Measurements from ENCODE around the gene C16orf96. TPM values are rescaled to one million over a fixed set of nuclear protein-coding genes. Genes with fewer than 3 reads are reported as not detected.

The C16orf96 gene
- total RNA-seq, 1 experiment from 2014 or later, result 1.3 TPM

GRCh38 chr16:4616047-4616811 is 60.1 kb downstream of the C16orf96 start (continued):
- TF ChIP-seq, protein P1, sequence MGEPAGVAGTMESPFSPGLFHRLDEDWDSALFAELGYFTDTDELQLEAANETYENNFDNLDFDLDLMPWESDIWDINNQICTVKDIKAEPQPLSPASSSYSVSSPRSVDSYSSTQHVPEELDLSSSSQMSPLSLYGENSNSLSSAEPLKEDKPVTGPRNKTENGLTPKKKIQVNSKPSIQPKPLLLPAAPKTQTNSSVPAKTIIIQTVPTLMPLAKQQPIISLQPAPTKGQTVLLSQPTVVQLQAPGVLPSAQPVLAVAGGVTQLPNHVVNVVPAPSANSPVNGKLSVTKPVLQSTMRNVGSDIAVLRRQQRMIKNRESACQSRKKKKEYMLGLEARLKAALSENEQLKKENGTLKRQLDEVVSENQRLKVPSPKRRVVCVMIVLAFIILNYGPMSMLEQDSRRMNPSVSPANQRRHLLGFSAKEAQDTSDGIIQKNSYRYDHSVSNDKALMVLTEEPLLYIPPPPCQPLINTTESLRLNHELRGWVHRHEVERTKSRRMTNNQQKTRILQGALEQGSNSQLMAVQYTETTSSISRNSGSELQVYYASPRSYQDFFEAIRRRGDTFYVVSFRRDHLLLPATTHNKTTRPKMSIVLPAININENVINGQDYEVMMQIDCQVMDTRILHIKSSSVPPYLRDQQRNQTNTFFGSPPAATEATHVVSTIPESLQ (CRISPR knock-in tag; IDR thresholded peaks at IDR 0.05), result no peak
- TF ChIP-seq E2F5 (CRISPR knock-in tag; IDR thresholded peaks at IDR 0.05) (0 out of 2 replicates have a peak, but pooled peaks have one; percentile 25), ZNF396 (CRISPR knock-in tag; IDR thresholded peaks at IDR 0.05; ENCODE audit: borderline replicate concordance) (no peak), USF1 (CRISPR knock-in tag; IDR thresholded peaks at IDR 0.05) (no peak), CREB1 (CRISPR knock-in tag; IDR thresholded peaks at IDR 0.05) (no peak), ZNF317 (CRISPR knock-in tag; IDR thresholded peaks at IDR 0.05; ENCODE audit: borderline replicate concordance, low read depth) (no peak), FOXK1 (CRISPR knock-in tag; IDR thresholded peaks at IDR 0.05) (peak; percentile 97), ZBTB43 (CRISPR knock-in tag; IDR thresholded peaks at IDR 0.05) (no peak), ESRRA (CRISPR knock-in tag; IDR thresholded peaks at IDR 0.05; ENCODE audit: borderline replicate concordance) (peak; percentile 95; the same call in 1 of the 2 replicates), GABPB1 (CRISPR knock-in tag; IDR thresholded peaks at IDR 0.05) (no peak), NFATC4 (CRISPR knock-in tag; IDR thresholded peaks at IDR 0.05) (no peak), ZNF219 (CRISPR knock-in tag; IDR thresholded peaks at IDR 0.05; ENCODE audit: borderline replicate concordance) (no peak), USF2 (CRISPR knock-in tag; IDR thresholded peaks at IDR 0.05) (no peak), ZNF121 (CRISPR knock-in tag; IDR thresholded peaks at IDR 0.05) (no peak), ERG (CRISPR knock-in tag; IDR thresholded peaks at IDR 0.05) (peak; percentile 65; the same call in 1 of the 2 replicates), HMGXB4 (CRISPR knock-in tag; IDR thresholded peaks at IDR 0.05) (0 out of 2 replicates have a peak, but pooled peaks have one; percentile 6), ZNF423 (CRISPR knock-in tag; IDR thresholded peaks at IDR 0.05) (no peak), NFE2L1 (CRISPR knock-in tag; IDR thresholded peaks at IDR 0.05) (peak; percentile 55; the same call in 1 of the 2 replicates), MAX (CRISPR knock-in tag; IDR thresholded peaks at IDR 0.05) (peak; percentile 67), HMGA2 (CRISPR knock-in tag; IDR thresholded peaks at IDR 0.05) (no peak), MXD4 (CRISPR knock-in tag; IDR thresholded peaks at IDR 0.05; ENCODE audit: borderline replicate concordance) (no peak)
- TF ChIP-seq, protein P2, sequence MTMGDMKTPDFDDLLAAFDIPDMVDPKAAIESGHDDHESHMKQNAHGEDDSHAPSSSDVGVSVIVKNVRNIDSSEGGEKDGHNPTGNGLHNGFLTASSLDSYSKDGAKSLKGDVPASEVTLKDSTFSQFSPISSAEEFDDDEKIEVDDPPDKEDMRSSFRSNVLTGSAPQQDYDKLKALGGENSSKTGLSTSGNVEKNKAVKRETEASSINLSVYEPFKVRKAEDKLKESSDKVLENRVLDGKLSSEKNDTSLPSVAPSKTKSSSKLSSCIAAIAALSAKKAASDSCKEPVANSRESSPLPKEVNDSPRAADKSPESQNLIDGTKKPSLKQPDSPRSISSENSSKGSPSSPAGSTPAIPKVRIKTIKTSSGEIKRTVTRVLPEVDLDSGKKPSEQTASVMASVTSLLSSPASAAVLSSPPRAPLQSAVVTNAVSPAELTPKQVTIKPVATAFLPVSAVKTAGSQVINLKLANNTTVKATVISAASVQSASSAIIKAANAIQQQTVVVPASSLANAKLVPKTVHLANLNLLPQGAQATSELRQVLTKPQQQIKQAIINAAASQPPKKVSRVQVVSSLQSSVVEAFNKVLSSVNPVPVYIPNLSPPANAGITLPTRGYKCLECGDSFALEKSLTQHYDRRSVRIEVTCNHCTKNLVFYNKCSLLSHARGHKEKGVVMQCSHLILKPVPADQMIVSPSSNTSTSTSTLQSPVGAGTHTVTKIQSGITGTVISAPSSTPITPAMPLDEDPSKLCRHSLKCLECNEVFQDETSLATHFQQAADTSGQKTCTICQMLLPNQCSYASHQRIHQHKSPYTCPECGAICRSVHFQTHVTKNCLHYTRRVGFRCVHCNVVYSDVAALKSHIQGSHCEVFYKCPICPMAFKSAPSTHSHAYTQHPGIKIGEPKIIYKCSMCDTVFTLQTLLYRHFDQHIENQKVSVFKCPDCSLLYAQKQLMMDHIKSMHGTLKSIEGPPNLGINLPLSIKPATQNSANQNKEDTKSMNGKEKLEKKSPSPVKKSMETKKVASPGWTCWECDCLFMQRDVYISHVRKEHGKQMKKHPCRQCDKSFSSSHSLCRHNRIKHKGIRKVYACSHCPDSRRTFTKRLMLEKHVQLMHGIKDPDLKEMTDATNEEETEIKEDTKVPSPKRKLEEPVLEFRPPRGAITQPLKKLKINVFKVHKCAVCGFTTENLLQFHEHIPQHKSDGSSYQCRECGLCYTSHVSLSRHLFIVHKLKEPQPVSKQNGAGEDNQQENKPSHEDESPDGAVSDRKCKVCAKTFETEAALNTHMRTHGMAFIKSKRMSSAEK (CRISPR knock-in tag; IDR thresholded peaks at IDR 0.05; ENCODE audit: borderline replicate concordance), result no peak
- TF ChIP-seq, protein P3, sequence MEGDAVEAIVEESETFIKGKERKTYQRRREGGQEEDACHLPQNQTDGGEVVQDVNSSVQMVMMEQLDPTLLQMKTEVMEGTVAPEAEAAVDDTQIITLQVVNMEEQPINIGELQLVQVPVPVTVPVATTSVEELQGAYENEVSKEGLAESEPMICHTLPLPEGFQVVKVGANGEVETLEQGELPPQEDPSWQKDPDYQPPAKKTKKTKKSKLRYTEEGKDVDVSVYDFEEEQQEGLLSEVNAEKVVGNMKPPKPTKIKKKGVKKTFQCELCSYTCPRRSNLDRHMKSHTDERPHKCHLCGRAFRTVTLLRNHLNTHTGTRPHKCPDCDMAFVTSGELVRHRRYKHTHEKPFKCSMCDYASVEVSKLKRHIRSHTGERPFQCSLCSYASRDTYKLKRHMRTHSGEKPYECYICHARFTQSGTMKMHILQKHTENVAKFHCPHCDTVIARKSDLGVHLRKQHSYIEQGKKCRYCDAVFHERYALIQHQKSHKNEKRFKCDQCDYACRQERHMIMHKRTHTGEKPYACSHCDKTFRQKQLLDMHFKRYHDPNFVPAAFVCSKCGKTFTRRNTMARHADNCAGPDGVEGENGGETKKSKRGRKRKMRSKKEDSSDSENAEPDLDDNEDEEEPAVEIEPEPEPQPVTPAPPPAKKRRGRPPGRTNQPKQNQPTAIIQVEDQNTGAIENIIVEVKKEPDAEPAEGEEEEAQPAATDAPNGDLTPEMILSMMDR (IDR thresholded peaks at IDR 0.05), result no peak

All from WTC11 (cell line).